ENCODE results near the gene COX7B2.

GRCh38 chr4:46844325-46844917 lies 64.6 kb downstream of the COX7B2 start:
- TF ChIP-seq, protein P1, sequence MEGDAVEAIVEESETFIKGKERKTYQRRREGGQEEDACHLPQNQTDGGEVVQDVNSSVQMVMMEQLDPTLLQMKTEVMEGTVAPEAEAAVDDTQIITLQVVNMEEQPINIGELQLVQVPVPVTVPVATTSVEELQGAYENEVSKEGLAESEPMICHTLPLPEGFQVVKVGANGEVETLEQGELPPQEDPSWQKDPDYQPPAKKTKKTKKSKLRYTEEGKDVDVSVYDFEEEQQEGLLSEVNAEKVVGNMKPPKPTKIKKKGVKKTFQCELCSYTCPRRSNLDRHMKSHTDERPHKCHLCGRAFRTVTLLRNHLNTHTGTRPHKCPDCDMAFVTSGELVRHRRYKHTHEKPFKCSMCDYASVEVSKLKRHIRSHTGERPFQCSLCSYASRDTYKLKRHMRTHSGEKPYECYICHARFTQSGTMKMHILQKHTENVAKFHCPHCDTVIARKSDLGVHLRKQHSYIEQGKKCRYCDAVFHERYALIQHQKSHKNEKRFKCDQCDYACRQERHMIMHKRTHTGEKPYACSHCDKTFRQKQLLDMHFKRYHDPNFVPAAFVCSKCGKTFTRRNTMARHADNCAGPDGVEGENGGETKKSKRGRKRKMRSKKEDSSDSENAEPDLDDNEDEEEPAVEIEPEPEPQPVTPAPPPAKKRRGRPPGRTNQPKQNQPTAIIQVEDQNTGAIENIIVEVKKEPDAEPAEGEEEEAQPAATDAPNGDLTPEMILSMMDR (conservative IDR thresholded peaks at IDR 0.05; ENCODE audit: low read depth, low read length): peak; percentile 75
- TF ChIP-seq POLR2A (IDR thresholded peaks at IDR 0.05; ENCODE audit: low read depth, low read length) (no peak), RFX5 (IDR thresholded peaks at IDR 0.05; ENCODE audit: low read depth, low read length) (no peak), MXI1 (IDR thresholded peaks at IDR 0.05; ENCODE audit: borderline replicate concordance, low read depth, low read length) (no peak), RAD21 (IDR thresholded peaks at IDR 0.05; ENCODE audit: low read length) (peak; percentile 73), NFE2L2 (IDR thresholded peaks at IDR 0.05; ENCODE audit: low read depth, low read length) (no peak), CEBPB (IDR thresholded peaks at IDR 0.05; ENCODE audit: low read depth, low read length) (no peak), MAFK (IDR thresholded peaks at IDR 0.05; ENCODE audit: low read depth, low read length) (no peak), RCOR1 (IDR thresholded peaks at IDR 0.05; ENCODE audit: insufficient replicate concordance, low read length) (no peak), MAZ (IDR thresholded peaks at IDR 0.05; ENCODE audit: borderline replicate concordance, low read depth, low read length) (no peak), SMC3 (IDR thresholded peaks at IDR 0.05; ENCODE audit: low read depth, low read length) (peak; percentile 74), CHD1 (IDR thresholded peaks at IDR 0.05; ENCODE audit: low read depth, low read length) (no peak), FOS (IDR thresholded peaks at IDR 0.05; ENCODE audit: low read depth, low read length) (no peak)
- TF ChIP-seq, protein P2, sequence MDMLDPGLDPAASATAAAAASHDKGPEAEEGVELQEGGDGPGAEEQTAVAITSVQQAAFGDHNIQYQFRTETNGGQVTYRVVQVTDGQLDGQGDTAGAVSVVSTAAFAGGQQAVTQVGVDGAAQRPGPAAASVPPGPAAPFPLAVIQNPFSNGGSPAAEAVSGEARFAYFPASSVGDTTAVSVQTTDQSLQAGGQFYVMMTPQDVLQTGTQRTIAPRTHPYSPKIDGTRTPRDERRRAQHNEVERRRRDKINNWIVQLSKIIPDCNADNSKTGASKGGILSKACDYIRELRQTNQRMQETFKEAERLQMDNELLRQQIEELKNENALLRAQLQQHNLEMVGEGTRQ (IDR thresholded peaks at IDR 0.05; ENCODE audit: low read depth, low read length): peak; percentile 63

Data from IMR-90 (cell line).